HG03378 (cell line): ENCODE measurements around the gene NLK.
"Not testable (repeated sequence)": the region's sequence is repeated elsewhere in the genome, so short reads cannot be mapped to it uniquely, and the experiment has no call there.

Experiments
- ATAC-seq: cut with Tn5 transposase; IDR thresholded peaks from one replicate; pipeline ENCODE4 v1.9.1; 2021; ENCODE audit warnings: mild to moderate bottlenecking, moderate library complexity; ENCODE audit not compliant: unreplicated experiment

The NLK gene

GRCh38 chr17:28187931-28188330 lies 145.5 kb downstream of the NLK start:
- ATAC-seq, result no peak

- ATAC-seq, result no peak
Observed at GRCh38 chr17:28188841-28189263, 146.4 kb downstream of the NLK start.

- no peak for ATAC-seq
Observed at GRCh38 chr17:28189667-28190066, 147.2 kb downstream of the NLK start.

GRCh38 chr17:28191018-28191417 lies 148.5 kb downstream of the NLK start:
- ATAC-seq, result no peak

- ATAC-seq, result no peak
Observed at GRCh38 chr17:28193241-28193640, 150.8 kb downstream of the NLK start.

- ATAC-seq, result no peak
Observed at GRCh38 chr17:28194382-28194781, 151.9 kb downstream of the NLK start.

- no peak for ATAC-seq
Observed at GRCh38 chr17:28196636-28197035, 154.2 kb downstream of the NLK start.

GRCh38 chr17:28199115-28199514 lies 156.6 kb downstream of the NLK start:
- no peak for ATAC-seq

GRCh38 chr17:28199728-28200127 lies 157.3 kb downstream of the NLK start:
- ATAC-seq, result no peak

GRCh38 chr17:28201315-28201714 lies 158.8 kb downstream of the NLK start:
- no peak for ATAC-seq

GRCh38 chr17:28204244-28204643 lies 161.8 kb downstream of the NLK start:
- ATAC-seq, result no peak

GRCh38 chr17:28204751-28205150 lies 162.3 kb downstream of the NLK start:
- no peak for ATAC-seq

GRCh38 chr17:28206292-28206691 lies 163.8 kb downstream of the NLK start:
- ATAC-seq, result no peak

GRCh38 chr17:28211811-28212210 lies 169.3 kb downstream of the NLK start:
- ATAC-seq, result no peak

GRCh38 chr17:28213578-28213977 lies 171.1 kb downstream of the NLK start:
- ATAC-seq, result not testable (repeated sequence)

GRCh38 chr17:28216052-28216451 lies 173.6 kb downstream of the NLK start:
- no peak for ATAC-seq

GRCh38 chr17:28216528-28216927 lies 174.1 kb downstream of the NLK start:
- ATAC-seq, result no peak

- ATAC-seq, result no peak
Observed at GRCh38 chr17:28219771-28220170, 177.3 kb downstream of the NLK start.

- no peak for ATAC-seq
Observed at GRCh38 chr17:28221751-28222414, 179.4 kb downstream of the NLK start.

- ATAC-seq, result no peak
Observed at GRCh38 chr17:28225271-28225670, 182.8 kb downstream of the NLK start.

- no peak for ATAC-seq
Observed at GRCh38 chr17:28225867-28226266, 183.4 kb downstream of the NLK start.

GRCh38 chr17:28226563-28227315 lies 184.3 kb downstream of the NLK start:
- no peak for ATAC-seq
